Nephron (organoid): Measurements from ENCODE around the gene RUNDC3A.

Source experiments
- H3K27ac Mint-ChIP-seq, 3 experiments: 2 replicates each; pipeline ENCODE4 v1.8.0; 2020; ENCODE audit warnings: mixed read lengths in 3 of 3, mild to moderate bottlenecking in 2 of 3, moderate library complexity in 1 of 3
- H3K27me3 Mint-ChIP-seq: 2 replicates; pipeline ENCODE4 v1.8.0; 2021; ENCODE audit warnings: low read depth, mild to moderate bottlenecking, moderate library complexity, mixed read lengths
- H3K36me3 Mint-ChIP-seq: 2 replicates; pipeline ENCODE4 v1.8.0; 2020; ENCODE audit warnings: low read depth, mixed read lengths
- H3K4me1 Mint-ChIP-seq: 2 replicates; pipeline ENCODE4 v1.8.0; 2020; ENCODE audit warnings: mixed read lengths
- H3K4me3 Mint-ChIP-seq, 3 experiments: 2 replicates each; pipeline ENCODE4 v1.8.0; 2020; ENCODE audit warnings: mild to moderate bottlenecking in 3 of 3, mixed read lengths in 3 of 3, moderate library complexity in 2 of 3
- H3K9me3 Mint-ChIP-seq: 2 replicates; pipeline ENCODE4 v1.8.0; 2020; ENCODE audit warnings: mixed read lengths
- CTCF ChIP-seq, 3 experiments: fragments of 200-600 bp; sonication (generic); IDR thresholded peaks; one replicate each; pipeline ENCODE4 v1.5.0; 2021; ENCODE audit warnings: antibody characterized with exemption in 3 of 3; ENCODE audit not compliant: unreplicated experiment in 3 of 3

RUNDC3A gene

GRCh38 chr17:44309472-44309871, 1.1 kb downstream of the RUNDC3A start:
- H3K27me3 Mint-ChIP-seq: peaks cover 51% of the 10 kb centered on the region
- peaks cover 8% of the 10 kb centered on the region for H3K4me1 Mint-ChIP-seq
- H3K27ac Mint-ChIP-seq: no peak overlapping the region
- no peaks in the 10 kb centered on the region for H3K36me3 Mint-ChIP-seq
- TF ChIP-seq CTCF (IDR thresholded peaks at IDR 0.05; ENCODE audit: unreplicated experiment in 3 of 3): no peak
- peak overlapping the region; percentile 52 to 56 (median 53) for H3K4me3 Mint-ChIP-seq
- no peaks in the 10 kb centered on the region for H3K9me3 Mint-ChIP-seq

DNA sequence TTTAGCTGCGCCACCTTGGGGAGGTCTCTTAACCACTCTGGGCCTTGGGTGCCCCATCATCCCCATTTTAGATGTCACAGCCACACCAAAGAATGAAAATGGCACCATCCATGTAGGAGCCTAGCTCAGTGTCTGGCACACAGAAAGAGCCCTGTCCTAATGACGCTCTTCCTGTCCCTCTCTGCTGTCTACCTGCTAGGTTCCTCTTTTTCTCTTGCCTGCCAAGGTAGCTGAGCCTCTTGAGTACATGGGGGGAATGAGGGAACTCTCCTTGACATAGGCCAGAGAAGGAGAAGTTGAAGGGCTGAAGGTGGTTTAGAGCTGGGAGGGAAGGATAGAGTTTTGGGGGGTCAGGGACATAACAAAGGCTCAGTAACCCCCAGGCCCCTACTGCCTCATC, 1.8 kb downstream of the RUNDC3A start:
- H3K9me3 Mint-ChIP-seq: no peaks in the 10 kb centered on the region

DNA sequence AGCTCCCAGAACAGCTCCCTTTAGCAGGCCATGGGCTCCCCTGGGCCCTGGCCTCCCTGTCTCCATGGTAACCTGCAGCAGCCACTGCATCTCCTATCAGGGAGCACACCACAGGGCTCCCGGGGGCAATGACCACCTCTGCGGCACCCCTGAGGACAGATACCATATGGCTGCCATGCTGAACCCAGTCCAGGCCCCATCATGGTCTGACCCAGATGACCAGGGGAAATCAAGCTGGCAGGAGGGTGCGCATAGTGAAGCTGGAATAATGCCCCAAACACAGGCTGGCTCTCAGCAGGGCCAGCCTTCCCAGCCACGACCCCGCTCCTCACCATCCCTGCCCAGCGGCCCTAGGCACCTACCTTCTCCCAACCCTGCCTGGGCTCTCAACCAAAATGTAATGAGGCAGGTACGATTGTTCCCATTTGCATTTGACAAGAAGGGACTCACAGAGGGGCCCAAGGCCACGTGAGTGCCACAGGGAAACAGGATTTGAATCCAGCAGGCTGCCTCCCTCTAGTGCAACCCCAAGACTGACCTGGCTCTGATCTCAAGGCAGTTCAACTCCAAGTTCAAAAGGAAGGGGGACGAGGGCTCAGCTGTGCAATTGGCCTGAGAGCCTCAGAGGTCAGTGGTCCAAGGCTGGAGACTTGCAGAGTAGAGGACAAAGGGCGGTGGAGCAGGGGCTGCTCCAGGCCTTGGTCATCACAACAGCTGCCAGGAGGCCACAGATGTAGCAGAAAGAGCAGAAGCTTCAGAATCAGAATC, 2.4 kb downstream of the RUNDC3A start:
- H3K27me3 Mint-ChIP-seq: peaks cover 65% of the 10 kb centered on the region
- no peaks in the 10 kb centered on the region for H3K36me3 Mint-ChIP-seq
- TF ChIP-seq CTCF (IDR thresholded peaks at IDR 0.05; ENCODE audit: unreplicated experiment in 3 of 3): no peak
- H3K27ac Mint-ChIP-seq: no peak overlapping the region
- H3K4me3 Mint-ChIP-seq: peak overlapping the region in 2 of 3 experiments; percentile 39 to 47
- H3K9me3 Mint-ChIP-seq: no peaks in the 10 kb centered on the region
- peaks cover 11% of the 10 kb centered on the region for H3K4me1 Mint-ChIP-seq

More for the DNA sequence above, 1.8 kb downstream of the RUNDC3A start:
- Mint-ChIP-seq H3K4me1 (peaks cover 8% of the 10 kb centered on the region), H3K27ac (no peak overlapping the region), H3K4me3 (peak overlapping the region; percentile 52 to 56 (median 53)), H3K36me3 (no peaks in the 10 kb centered on the region), H3K27me3 (peaks cover 59% of the 10 kb centered on the region)
- TF ChIP-seq CTCF (IDR thresholded peaks at IDR 0.05; ENCODE audit: unreplicated experiment in 3 of 3): no peak

DNA sequence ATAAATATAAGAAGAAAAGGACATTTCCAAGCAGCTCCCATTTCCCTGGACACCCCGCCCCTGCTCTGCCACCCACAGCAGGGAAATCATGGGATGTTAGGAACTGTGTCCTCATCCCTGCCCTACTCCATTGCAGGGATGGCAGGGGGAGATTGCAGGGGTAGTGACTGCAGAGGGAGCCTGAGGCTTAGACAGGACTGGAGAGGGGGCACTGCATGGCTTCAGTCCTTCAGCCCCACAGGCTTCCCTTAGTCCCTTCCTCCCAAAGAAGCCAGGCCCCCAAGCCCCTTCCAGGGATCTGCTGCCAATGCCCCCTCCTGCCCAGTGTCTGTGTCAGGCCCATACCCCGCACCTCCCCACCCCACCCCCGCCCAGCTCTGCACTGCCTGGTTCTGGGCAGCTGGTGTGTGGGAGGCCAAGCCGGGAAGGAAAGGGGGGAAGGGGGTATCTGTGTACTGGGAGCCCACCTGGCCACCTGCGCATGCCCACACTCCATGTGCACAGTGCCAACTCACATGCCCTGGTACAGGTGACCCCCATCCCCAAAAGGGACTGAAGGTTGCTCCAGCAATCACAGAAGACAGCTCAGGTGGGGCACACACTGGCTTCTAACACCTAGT, 3.3 kb downstream of the RUNDC3A start:
- Mint-ChIP-seq H3K36me3 (no peaks in the 10 kb centered on the region), H3K4me3 (no peak overlapping the region), H3K27me3 (peaks cover 66% of the 10 kb centered on the region), H3K9me3 (no peaks in the 10 kb centered on the region), H3K4me1 (peaks cover 16% of the 10 kb centered on the region), H3K27ac (no peak overlapping the region)
- TF ChIP-seq CTCF (IDR thresholded peaks at IDR 0.05; ENCODE audit: unreplicated experiment in 3 of 3): no peak

- Mint-ChIP-seq H3K4me3 (peak overlapping the region in 1 of 3 experiments; percentile 5), H3K36me3 (no peaks in the 10 kb centered on the region), H3K9me3 (peaks cover 3% of the 10 kb centered on the region), H3K27ac (no peak overlapping the region), H3K4me1 (peaks cover 9% of the 10 kb centered on the region), H3K27me3 (peaks cover 72% of the 10 kb centered on the region)
- TF ChIP-seq CTCF (IDR thresholded peaks at IDR 0.05; ENCODE audit: unreplicated experiment in 3 of 3): no peak
Observed at GRCh38 chr17:44312396-44313104, 4.1 kb downstream of the RUNDC3A start.
